Stimulated activated CD8-positive, alpha-beta memory T cell treated with anti-CD3 and anti-CD28 coated beads, Interleukin-15, amount 100 ng/mL, for 24 hours (primary cell): ENCODE measurements around the gene USP49.

Experiments
- DNase-seq: peaks from one replicate; pipeline ENCODE4 v3.0.0-alpha.2; 2020; ENCODE audit warnings: low read depth

USP49 gene

DNA sequence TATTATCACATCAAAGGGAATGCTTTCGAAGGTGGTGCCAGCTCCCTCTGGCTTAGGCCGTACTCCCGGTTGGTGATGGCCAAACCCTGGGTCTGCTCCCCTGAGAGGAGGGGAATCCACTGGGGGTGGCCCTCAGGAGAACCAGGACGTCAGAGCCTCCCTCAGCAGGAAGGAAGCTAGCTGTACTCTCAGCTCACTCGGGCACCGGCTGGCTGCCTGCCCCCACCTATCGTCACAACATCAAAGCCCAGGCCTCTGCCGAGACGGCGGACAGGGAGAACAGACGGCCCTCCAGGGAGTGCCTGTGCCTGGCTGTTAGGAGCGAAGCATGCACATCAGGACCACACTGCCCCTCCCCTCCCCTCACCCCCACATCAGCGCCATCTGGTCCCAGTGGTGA, 138.8 kb downstream of the USP49 start:
- DNase-seq: no peak

DNA sequence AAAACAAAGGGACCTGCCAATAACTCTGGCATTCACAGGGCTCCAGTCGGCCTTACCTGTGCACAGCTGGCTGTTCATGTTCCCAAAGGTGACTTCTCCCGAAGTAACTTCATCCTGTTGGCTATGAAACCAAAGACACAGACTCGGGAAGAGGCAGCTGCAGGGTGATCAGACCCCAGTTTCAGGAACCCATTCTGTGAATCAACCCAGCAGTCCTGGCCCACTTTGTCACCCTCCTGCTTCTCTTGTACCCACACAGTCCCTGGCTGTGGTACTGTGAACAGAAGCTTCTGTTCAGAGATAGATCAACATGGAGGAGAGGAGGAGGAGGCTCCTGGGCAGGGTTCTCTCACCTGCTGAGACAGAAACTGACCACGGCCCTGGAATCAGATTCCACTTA, 139.3 kb downstream of the USP49 start:
- no peak for DNase-seq

- DNase-seq: no peak
Observed at GRCh38 chr6:41750374-41750773, 144.8 kb downstream of the USP49 start.

GRCh38 chr6:41748542-41748941, 146.6 kb downstream of the USP49 start:
- DNase-seq: no peak

DNA sequence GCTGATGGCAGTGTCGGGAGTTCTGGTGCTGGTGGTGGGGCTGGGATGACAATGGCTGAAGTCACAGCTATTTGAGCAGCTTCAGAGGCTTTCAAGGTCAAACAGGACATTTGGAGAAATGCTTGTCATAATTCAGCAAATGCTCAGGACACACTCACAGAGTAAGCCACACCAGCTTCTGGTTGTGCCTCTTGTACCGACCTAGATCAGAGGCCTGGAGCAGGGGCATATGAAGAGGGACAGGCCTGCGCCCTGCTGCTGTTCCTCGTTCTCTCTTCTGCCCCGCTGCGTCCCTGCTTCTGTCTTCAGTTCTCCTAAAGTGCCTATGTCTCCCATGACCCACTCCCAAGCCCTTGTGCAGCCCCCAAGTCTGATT, 147.1 kb downstream of the USP49 start:
- no peak for DNase-seq

DNA sequence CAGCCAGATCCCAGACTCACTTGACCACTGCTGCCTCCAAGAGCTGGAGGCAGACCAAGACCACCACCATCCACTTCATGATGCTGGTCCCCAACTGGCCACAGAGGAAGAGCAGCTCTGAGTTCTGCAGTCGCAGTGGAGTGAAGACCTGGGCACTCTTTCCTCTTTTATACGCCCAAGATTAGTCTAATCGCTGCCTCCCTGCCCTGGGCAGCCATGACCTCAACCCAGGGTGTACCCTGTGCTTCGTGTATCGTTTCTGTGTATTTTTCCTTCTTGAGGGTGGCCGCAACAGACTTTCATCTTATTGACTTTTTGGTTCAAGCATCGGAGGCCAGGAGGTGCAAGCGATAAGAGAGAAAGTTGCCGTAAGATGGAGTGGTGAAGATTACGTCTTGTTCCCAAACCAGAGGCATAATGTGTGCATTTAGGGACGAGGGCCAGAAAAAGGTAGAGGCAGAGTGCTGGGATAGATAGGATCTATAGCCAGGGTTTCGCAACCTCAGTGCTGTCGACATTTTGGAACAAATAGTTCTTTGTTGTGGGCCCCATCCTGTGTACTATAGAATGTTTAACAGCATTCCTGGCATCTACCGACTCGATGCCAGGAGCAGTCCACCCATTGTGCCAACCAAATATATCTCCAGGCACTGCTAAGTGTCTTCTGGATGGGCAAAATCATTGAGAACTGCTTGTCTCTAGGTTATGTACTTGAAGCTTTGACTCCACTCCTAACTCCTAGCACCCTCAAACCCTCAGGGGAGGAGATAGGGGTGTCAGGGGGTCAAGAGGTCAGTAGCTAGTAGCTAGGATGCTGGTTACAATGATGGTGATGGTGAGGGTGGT, 147.7 kb downstream of the USP49 start, which contains the start of gene PGC:
Gene PGC (minus strand): TSS at position 142 of the 846 bp plus-strand sequence. CDS start 63 bp downstream, at position 79.
- no peak for DNase-seq

DNA sequence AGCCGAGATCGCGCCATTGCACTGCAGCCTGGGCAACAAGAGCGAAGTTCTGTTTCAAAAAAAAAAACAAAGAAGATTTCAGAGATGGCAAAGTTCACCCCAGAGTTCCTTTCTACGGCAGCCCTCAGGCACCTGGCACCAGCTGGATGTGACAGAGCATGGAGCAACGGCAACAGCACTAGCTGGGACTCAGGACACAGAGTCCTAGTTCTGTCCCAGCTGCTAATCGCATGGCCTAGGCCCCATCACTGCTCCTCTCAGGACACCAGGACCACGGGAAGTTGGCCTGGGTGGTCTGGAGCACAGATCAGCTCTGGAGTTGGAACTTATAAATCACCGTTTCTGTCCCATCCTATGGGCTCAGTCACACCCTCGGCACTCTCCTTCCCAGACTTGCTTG, 149.1 kb downstream of the USP49 start:
- DNase-seq: no peak

DNA sequence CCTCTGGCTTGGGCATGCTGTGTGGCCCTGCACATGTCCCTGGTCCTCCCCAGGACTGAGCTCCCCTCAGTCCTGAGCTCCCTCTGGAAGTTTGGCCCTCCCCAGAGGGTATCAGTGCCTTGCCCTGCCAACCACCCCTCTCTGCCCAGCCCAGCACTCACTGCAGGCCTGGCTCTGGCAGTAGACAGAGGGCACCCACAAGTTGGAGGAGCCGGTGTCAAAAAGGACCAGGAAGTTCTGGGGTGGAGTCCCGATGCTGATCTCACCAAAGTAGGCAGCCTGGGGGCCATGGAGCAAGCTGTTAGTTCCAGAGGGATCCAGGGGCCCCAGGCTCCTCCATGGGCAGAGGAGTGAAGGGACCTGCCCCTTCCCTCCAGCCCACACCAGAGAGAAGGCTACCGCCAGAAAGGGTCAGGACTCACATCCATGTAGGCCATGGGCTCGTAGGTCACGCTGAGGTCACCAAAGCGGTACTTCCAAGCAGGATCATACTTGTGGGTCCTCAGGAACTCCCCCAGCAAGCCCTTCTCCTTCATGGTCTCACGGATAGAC, 150.9 kb downstream of the USP49 start:
- no peak for DNase-seq

GRCh38 chr6:41743406-41744235, 151.6 kb downstream of the USP49 start:
- no peak for DNase-seq

DNA sequence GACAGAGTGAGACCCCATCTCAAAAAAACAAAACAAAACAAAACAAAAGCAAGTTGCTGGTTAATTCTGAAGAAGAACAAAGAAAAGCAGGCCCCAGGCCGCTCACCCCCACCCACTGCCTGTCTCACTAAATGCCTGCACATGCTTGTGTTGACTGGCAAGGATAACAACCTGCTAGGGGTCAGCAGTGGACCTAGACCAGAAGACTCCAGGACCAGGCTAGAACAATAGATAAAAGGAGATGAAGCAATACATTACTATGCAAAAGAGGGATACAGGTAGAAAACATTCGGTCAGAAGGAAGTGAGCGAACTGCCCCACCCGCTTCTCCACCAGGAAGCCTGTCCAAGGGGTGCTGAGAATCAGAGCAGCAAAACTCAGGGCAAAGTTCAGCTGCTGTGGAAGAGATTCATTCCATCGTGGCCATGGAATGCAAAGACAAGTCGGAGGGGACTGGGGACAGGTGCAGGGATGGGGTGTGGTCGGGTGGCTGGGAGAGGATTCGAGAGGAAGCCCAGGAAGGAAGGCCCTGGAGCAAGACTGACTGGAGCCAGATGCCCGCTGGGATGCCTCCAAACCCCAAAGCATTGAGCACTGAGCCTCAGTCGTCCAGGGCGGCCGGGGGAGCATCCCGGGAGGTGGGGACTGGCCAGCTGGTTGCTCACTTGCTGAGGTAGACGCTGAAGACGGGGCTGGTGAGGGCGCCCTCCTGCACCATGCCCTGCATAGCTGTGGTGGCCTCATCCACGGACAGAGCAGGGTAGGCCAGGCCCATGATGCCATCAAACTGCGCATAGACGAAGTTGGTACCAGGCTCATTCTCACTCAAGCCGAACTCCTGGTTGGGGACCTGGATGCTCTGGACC, 153.3 kb downstream of the USP49 start:
- no peak for DNase-seq

DNA sequence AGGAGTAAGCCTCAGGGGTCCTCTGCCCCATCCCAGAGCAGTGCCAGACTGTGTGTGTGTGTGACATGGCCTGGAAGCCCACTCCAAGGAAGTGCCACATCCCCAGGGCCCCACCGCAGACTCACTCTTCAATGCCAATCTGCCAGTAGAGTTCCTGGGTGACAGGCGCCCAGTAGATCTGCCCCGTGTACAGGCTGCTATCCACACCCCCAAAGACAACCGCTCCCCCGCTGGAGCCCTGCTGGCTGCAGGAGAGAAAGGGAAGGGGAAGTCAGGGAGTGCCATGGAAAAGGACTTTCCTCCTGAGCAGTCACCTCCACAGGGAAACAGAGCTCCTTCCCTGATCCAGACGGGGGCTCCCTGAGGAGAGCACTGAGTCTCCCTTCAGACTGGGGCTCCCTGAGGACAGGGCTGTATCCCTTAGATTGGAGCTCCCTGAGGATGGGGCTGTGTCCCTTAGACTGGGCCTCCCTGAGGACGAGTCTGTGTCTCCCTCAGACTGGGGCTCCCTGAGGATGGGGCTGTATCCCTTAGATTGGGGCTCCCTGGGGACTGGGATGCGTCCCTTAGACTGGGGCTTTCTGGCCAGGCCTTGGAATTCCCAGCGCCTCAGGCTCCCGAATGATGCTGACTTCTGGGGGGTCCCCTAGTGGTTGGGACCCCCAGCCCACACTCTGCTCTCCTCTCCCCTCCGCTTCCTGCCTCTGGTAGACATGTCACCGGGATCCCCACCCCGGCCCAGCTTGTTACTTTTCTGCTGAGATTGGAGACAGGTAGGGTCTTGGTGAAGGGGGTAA, 154.6 kb downstream of the USP49 start:
- no peak for DNase-seq
